SK-N-SH (cell line): ENCODE results near the gene DNAH3. TPM values are rescaled to one million over a fixed set of nuclear protein-coding genes. Genes with fewer than 3 reads are reported as not detected.

Experiments
- CTCF ChIA-PET: fragments of 300-600, 350-600 bp; formaldehyde crosslinking; extraction: SDS; loops from one replicate; lab custom pipeline; 2021; lab: Yijun Ruan, JAX
- POLR2A ChIA-PET: fragments of 350-600 bp; sonication (Branson Sonifier 250); formaldehyde crosslinking; extraction: SDS; loops from one replicate; lab custom pipeline; 2020; ENCODE audit warnings: antibody characterized with exemption, inconsistent platforms; lab: Yijun Ruan, JAX
- DNase-seq: peaks from one replicate; pipeline ENCODE4 v3.0.0; 2012
- H2AFZ ChIP-seq: fragments of 200-600 bp; sonication (generic); 2 replicates; pipeline ENCODE4 v1.8.1; 2016; ENCODE audit warnings: antibody characterized with exemption, mild to moderate bottlenecking, low read depth
- H3F3A ChIP-seq: fragments of 200-600 bp; sonication (generic); replicated peaks from 2 replicates; pipeline ENCODE3; 2016; ENCODE audit warnings: antibody characterized with exemption, mild to moderate bottlenecking; ENCODE audit not compliant: insufficient read depth
- H3K27ac ChIP-seq, 2 experiments: fragments of 200-500 bp in 1 of 2; fragments of 200-600 bp in 1 of 2; sonication (Bioruptor generic) in 1 of 2; sonication (generic), shearing (Covaris generic) in 1 of 2; 2 replicates each; pipeline versions ENCODE4 v1.5.1 to v1.6.1; 2014 to 2016; ENCODE audit warnings: low read depth in 2 of 2, inconsistent platforms in 1 of 2, low read length in 1 of 2, mild to moderate bottlenecking in 1 of 2, mixed read lengths in 1 of 2
- H3K27me3 ChIP-seq: fragments of 200-600 bp; sonication (generic), shearing (Covaris generic); 2 replicates; pipeline ENCODE4 v1.6.1; 2016; ENCODE audit warnings: mixed run types; ENCODE audit not compliant: insufficient read depth
- H3K36me3 ChIP-seq, 2 experiments: fragments of 200-500 bp in 1 of 2; fragments of 200-600 bp in 1 of 2; sonication (Bioruptor generic) in 1 of 2; sonication (generic) in 1 of 2; replicated peaks in 1 of 2; 2 replicates each; pipeline versions ENCODE3 to v1.5.1; 2014 to 2016; ENCODE audit warnings: low read length in 1 of 2, mild to moderate bottlenecking in 1 of 2; ENCODE audit not compliant: insufficient read depth in 2 of 2, control insufficient read depth in 1 of 2
- H3K4me1 ChIP-seq, 2 experiments: fragments of 200-500 bp in 1 of 2; fragments of 200-600 bp in 1 of 2; sonication (Bioruptor generic) in 1 of 2; sonication (generic), shearing (Covaris generic) in 1 of 2; 2 replicates each; pipeline versions ENCODE4 v1.5.1 to v1.6.1; 2014 to 2016; ENCODE audit warnings: low read depth in 1 of 2, low read length in 1 of 2, mixed run types in 1 of 2; ENCODE audit not compliant: insufficient read depth in 2 of 2, control insufficient read depth in 1 of 2
- H3K4me2 ChIP-seq: fragments of 200-600 bp; sonication (generic), shearing (Covaris generic); 2 replicates; pipeline ENCODE4 v1.6.1; 2017; ENCODE audit warnings: mixed run types
- H3K4me3 ChIP-seq, 2 experiments: fragments of 200-500 bp in 1 of 2; fragments of 200-600 bp in 1 of 2; sonication (Bioruptor generic) in 1 of 2; sonication (generic), shearing (Covaris generic) in 1 of 2; 2 replicates each; pipeline versions ENCODE4 v1.5.1 to v1.8.1; 2014 to 2016; ENCODE audit warnings: low read depth in 2 of 2, inconsistent platforms in 1 of 2, low read length in 1 of 2, mild to moderate bottlenecking in 1 of 2, mixed read lengths in 1 of 2, moderate library complexity in 1 of 2
- H3K79me2 ChIP-seq: fragments of 200-600 bp; sonication (generic); 2 replicates; pipeline ENCODE4 v1.8.1; 2017; ENCODE audit warnings: mild to moderate bottlenecking; ENCODE audit not compliant: insufficient read depth
- H3K9ac ChIP-seq: fragments of 200-600 bp; sonication (generic); 2 replicates; pipeline ENCODE4 v1.6.1; 2017; ENCODE audit warnings: mixed run types
- H3K9me2 ChIP-seq: fragments of 200-600 bp; sonication (generic); 2 replicates; pipeline ENCODE4 v1.6.1; 2017; ENCODE audit warnings: mixed run types
- H3K9me3 ChIP-seq: fragments of 200-600 bp; sonication (generic); 2 replicates; pipeline ENCODE4 v1.6.1; 2017; ENCODE audit warnings: mixed run types, mild to moderate bottlenecking, moderate library complexity
- H4K20me1 ChIP-seq: fragments of 200-600 bp; sonication (generic); 2 replicates; pipeline ENCODE4 v1.6.1; 2017; ENCODE audit warnings: mild to moderate bottlenecking, mixed run types; ENCODE audit not compliant: insufficient read depth
- CHD2 ChIP-seq: fragments of 150-350 bp; IDR thresholded peaks from 2 replicates; pipeline ENCODE4 v1.6.1; 2018; ENCODE audit warnings: low read length; ENCODE audit not compliant: partially characterized antibody
- EP300 ChIP-seq, 2 experiments: IDR thresholded peaks; 2 replicates each; pipeline versions ENCODE4 v1.4.0 to v1.6.1; 2012; ENCODE audit warnings: borderline replicate concordance in 1 of 2, low read depth in 1 of 2, low read length in 1 of 2
- RXRA ChIP-seq: IDR thresholded peaks from 2 replicates; pipeline ENCODE4 v1.4.0; 2012; ENCODE audit warnings: low read depth, mild to moderate bottlenecking, borderline replicate concordance
- SIN3A ChIP-seq: IDR thresholded peaks from 2 replicates; pipeline ENCODE4 v1.6.1; 2012; ENCODE audit warnings: low read depth, mild to moderate bottlenecking, low read length, moderate library complexity, borderline replicate concordance
- SMC3 ChIP-seq: IDR thresholded peaks from 2 replicates; pipeline ENCODE4 v1.6.1; 2012; ENCODE audit warnings: low read depth, low read length, improper control_type of control experiment
- TCF12 ChIP-seq: IDR thresholded peaks from 2 replicates; pipeline ENCODE4 v1.4.0; 2012
- WGBS: methylation state at CpG from one replicate; pipeline ENCODE4 v1.1.6; 2017; ENCODE audit warnings: low lambda C conversion rate; 5-methylcytosine and 5-hydroxymethylcytosine counted together
- polyA plus RNA-seq, 3 experiments: library from polyadenylated mRNA; depleted of rRNA; stranded (reverse); fragments of >200 nt; gene quantifications; 2 replicates each; pipeline ENCODE4 v1.2.3, GENCODE V29; 2012
- TF ChIP-seq, protein P1 (sequence below): IDR thresholded peaks from 2 replicates; pipeline ENCODE4 v1.4.0; 2012; ENCODE audit warnings: low read depth, borderline replicate concordance
- TF ChIP-seq, protein P2 (sequence below): fragments of 200-600 bp; sonication (generic); IDR thresholded peaks from 2 replicates; pipeline ENCODE4 v1.6.1; 2017; ENCODE audit warnings: antibody characterized with exemption, mild to moderate bottlenecking, moderate library complexity
- TF ChIP-seq, protein P3 (sequence below): fragments of 150-350 bp; IDR thresholded peaks from 2 replicates; pipeline ENCODE4 v1.6.1; 2017; ENCODE audit warnings: antibody characterized with exemption, low read length, low read depth, borderline replicate concordance

DNAH3 gene
- polyA plus RNA-seq, 1 of the 3 experiments (the other 2 are of a cell fraction) = not detected

DNA sequence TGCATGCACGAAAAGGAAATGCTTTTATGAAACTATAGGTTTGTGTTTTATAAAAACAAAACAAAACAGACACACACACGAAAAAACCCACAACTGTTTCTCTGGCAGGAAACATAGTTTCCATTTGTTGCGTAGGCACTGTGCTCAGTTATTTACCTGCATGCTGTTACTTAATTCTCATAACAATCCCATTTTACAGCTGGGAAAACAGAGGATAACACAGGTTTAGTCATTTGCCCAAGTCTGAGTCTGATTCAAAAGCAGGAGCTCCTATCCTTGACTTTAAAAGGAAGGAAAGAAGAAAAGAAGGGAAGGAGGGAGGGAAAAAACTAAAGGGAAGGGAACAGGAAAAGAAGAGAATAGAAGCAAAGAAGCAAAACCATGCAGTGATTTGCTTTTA, 117.4 kb downstream of the DNAH3 start:
- Histone ChIP-seq H3K4me1 (no peaks in the 10 kb centered on the region), H3K27me3 (no peaks in the 10 kb centered on the region; the same call in 1 of the 2 replicates), H3K27ac (no peak overlapping the region), H3K4me2 (no peak overlapping the region), H3F3A (no peaks in the 10 kb centered on the region), H2AFZ (no peak overlapping the region), H3K9me2 (no peaks in the 10 kb centered on the region), H4K20me1 (no peaks in the 10 kb centered on the region), H3K9me3 (no peaks in the 10 kb centered on the region), H3K4me3 (no peak overlapping the region), H3K9ac (no peak overlapping the region), H3K79me2 (no peaks in the 10 kb centered on the region), H3K36me3 (no peaks in the 10 kb centered on the region)
- WGBS = 50% methylated on average over 3 of the region's 3 CpGs
- DNase-seq = no peak
- ChIA-PET CTCF (interaction anchor here (1.1 kb wide), 1 partner anchor 183 kb away, joined by 4 read pairs; no protein-coding TSS in a partner anchor), POLR2A (no interaction called here)
- TF ChIP-seq CHD2 = no peak
- no peak for TF ChIP-seq EP300 (IDR thresholded peaks at IDR 0.05; ENCODE audit: borderline replicate concordance in 1 of 2, low read depth in 1 of 2, low read length in 1 of 2)
- TF ChIP-seq, protein P1, sequence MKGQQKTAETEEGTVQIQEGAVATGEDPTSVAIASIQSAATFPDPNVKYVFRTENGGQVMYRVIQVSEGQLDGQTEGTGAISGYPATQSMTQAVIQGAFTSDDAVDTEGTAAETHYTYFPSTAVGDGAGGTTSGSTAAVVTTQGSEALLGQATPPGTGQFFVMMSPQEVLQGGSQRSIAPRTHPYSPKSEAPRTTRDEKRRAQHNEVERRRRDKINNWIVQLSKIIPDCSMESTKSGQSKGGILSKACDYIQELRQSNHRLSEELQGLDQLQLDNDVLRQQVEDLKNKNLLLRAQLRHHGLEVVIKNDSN = no peak
- TF ChIP-seq SIN3A = no peak
- TF ChIP-seq TCF12 = no peak
- TF ChIP-seq, protein P2, sequence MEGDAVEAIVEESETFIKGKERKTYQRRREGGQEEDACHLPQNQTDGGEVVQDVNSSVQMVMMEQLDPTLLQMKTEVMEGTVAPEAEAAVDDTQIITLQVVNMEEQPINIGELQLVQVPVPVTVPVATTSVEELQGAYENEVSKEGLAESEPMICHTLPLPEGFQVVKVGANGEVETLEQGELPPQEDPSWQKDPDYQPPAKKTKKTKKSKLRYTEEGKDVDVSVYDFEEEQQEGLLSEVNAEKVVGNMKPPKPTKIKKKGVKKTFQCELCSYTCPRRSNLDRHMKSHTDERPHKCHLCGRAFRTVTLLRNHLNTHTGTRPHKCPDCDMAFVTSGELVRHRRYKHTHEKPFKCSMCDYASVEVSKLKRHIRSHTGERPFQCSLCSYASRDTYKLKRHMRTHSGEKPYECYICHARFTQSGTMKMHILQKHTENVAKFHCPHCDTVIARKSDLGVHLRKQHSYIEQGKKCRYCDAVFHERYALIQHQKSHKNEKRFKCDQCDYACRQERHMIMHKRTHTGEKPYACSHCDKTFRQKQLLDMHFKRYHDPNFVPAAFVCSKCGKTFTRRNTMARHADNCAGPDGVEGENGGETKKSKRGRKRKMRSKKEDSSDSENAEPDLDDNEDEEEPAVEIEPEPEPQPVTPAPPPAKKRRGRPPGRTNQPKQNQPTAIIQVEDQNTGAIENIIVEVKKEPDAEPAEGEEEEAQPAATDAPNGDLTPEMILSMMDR = no peak
- TF ChIP-seq, protein P3, sequence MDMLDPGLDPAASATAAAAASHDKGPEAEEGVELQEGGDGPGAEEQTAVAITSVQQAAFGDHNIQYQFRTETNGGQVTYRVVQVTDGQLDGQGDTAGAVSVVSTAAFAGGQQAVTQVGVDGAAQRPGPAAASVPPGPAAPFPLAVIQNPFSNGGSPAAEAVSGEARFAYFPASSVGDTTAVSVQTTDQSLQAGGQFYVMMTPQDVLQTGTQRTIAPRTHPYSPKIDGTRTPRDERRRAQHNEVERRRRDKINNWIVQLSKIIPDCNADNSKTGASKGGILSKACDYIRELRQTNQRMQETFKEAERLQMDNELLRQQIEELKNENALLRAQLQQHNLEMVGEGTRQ = no peak
- no peak for TF ChIP-seq RXRA

DNA sequence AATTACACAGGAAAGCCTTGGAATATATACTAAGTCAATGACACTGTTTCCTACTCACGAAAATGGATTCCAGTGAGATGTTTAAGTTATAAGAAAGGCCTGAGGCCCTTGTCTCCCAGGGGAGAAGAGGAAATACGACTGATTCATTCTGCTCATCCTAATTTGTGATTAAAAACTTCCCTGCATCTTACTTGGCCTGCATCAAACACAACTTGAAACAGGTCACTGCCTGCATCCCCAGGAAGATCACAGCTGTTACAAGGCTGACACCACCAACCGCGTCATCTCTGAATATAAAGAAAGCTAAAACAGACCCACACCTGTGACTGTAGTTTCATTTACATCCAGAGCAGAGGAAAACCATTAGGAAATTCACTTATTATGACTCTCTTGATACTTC, 121.9 kb downstream of the DNAH3 start:
- Histone ChIP-seq H3K9ac (no peak overlapping the region), H4K20me1 (no peaks in the 10 kb centered on the region), H3K27me3 (no peaks in the 10 kb centered on the region), H3K36me3 (no peaks in the 10 kb centered on the region), H3F3A (no peaks in the 10 kb centered on the region), H3K4me1 (no peaks in the 10 kb centered on the region), H3K27ac (no peak overlapping the region), H2AFZ (no peak overlapping the region), H3K9me2 (no peaks in the 10 kb centered on the region), H3K4me3 (no peak overlapping the region), H3K4me2 (no peak overlapping the region), H3K9me3 (no peaks in the 10 kb centered on the region), H3K79me2 (no peaks in the 10 kb centered on the region)
- TF ChIP-seq SMC3 (no peak), CHD2 (no peak)
- DNase-seq = no peak
- ChIA-PET CTCF (no interaction called here), POLR2A (no interaction called here)
- WGBS = 58% methylated on average over 4 of the region's 4 CpGs
